Stimulated activated effector memory CD8-positive, alpha-beta T cell treated with anti-CD3 and anti-CD28 coated beads, Interleukin-12 subunit alpha, Interleukin-12 subunit beta, amount 100 ng/mL, for 72 hours (primary cell): ENCODE results near the gene SRGAP1.
"Not testable (repeated sequence)": the region's sequence is repeated elsewhere in the genome, so short reads cannot be mapped to it uniquely, and the experiment has no call there.

Experiments
- ATAC-seq: fragments of 150-1000 bp; cut with Tn5 transposase; 2 replicates; pipeline ENCODE4 v1.10.0; 2021
- DNase-seq, 2 donors: peaks; one replicate each; pipeline ENCODE4 v3.0.0; 2021 to 2022; ENCODE audit warnings: low spot score in 2 of 2
- H3K27ac Mint-ChIP-seq: one replicate; pipeline ENCODE4 v1.8.0; 2022; ENCODE audit warnings: mild to moderate bottlenecking, mixed read lengths
- H3K36me3 Mint-ChIP-seq: one replicate; pipeline ENCODE4 v1.8.0; 2022; ENCODE audit warnings: mild to moderate bottlenecking, mixed read lengths
- H3K4me1 Mint-ChIP-seq: one replicate; pipeline ENCODE4 v1.8.0; 2022; ENCODE audit warnings: mixed read lengths
- H3K4me3 Mint-ChIP-seq: one replicate; pipeline ENCODE4 v1.8.0; 2022; ENCODE audit warnings: mild to moderate bottlenecking, mixed read lengths
- H3K9me3 Mint-ChIP-seq: one replicate; pipeline ENCODE4 v1.8.0; 2022; ENCODE audit warnings: mixed read lengths

Gene SRGAP1

DNA sequence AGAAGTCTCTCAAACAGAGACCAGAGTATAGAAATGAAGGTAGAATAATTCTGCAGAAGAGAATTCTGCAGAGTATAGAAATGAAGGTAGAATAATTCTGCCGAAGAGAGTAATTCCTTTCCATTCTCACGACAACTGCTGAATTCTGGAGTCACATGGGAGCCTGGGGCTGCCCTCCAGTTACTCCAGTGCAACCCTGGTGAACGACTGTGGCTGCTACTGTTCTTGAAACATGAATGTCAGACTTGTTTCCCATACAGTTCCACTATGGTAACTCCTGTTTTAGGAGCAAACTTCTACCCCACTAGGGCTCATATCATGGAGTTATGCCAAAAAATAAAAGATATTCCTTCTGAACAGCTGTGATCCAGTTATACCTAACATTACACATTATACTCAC, 213.2 kb downstream of the SRGAP1 start:
- Mint-ChIP-seq H3K36me3 (no peaks in the 10 kb centered on the region), H3K9me3 (no peaks in the 10 kb centered on the region), H3K4me3 (no peak overlapping the region), H3K4me1 (no peaks in the 10 kb centered on the region), H3K27ac (no peak overlapping the region)
- no peak for DNase-seq
- no peak for ATAC-seq

DNA sequence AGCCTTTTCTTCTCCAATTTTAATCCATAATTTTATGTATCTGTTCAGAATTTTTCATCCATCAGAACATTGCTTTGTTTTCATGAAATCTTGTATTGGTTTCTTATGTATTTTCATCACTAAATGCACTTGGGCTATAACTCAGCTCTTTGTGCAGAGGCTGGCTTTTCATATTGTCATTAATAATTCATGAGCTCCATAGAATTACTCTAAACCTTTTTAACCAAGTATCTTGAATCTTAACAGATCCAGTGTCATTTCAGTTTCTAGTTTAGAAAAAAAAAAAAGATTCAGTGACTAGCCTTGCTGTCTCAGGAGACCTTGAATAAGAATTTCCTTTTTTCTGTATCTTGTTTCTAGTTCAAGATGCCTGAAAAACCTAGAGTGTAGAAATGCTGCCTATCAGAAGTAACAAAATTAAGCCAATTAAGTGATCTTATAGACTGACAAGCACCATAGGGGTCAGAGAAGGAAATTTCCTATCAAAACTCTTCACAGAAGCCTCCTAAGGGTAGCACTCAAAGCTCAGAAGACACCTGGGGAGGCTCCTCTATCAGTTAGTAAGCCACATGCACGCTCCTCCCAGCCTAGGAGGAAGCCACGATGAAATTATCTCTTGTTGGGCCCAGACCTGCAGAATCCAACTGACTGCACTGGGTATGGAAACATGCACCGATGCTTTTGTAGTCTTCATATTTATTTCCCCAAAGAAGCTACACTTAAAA, 214.2 kb downstream of the SRGAP1 start:
- no peak for ATAC-seq
- no peaks in the 10 kb centered on the region for H3K4me1 Mint-ChIP-seq
- H3K9me3 Mint-ChIP-seq: no peaks in the 10 kb centered on the region
- no peak overlapping the region for H3K27ac Mint-ChIP-seq
- DNase-seq: no peak
- no peak overlapping the region for H3K4me3 Mint-ChIP-seq
- H3K36me3 Mint-ChIP-seq: no peaks in the 10 kb centered on the region

DNA sequence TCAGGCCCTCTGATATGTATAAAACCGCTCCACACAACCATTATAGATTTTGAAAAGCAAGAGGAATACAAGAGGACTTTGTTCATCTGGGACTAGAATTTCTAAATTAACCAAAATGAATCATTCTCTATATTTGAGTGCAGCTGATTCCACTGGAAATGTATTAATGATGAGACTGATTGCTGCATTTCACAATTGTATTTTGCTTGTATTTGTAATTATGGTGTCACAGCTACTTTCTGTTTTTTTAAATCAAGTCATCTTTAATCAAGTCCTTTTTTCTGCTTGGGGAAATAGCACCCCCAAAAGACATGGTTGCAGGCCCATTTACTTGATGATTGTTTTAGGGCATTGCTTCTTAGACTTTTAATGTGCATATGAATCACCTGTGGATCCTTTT, 215.2 kb downstream of the SRGAP1 start:
- H3K36me3 Mint-ChIP-seq: no peaks in the 10 kb centered on the region
- ATAC-seq (no peak), DNase-seq (no peak)
- no peak overlapping the region for H3K4me3 Mint-ChIP-seq
- H3K27ac Mint-ChIP-seq: no peak overlapping the region
- no peaks in the 10 kb centered on the region for H3K4me1 Mint-ChIP-seq
- H3K9me3 Mint-ChIP-seq: no peaks in the 10 kb centered on the region

DNA sequence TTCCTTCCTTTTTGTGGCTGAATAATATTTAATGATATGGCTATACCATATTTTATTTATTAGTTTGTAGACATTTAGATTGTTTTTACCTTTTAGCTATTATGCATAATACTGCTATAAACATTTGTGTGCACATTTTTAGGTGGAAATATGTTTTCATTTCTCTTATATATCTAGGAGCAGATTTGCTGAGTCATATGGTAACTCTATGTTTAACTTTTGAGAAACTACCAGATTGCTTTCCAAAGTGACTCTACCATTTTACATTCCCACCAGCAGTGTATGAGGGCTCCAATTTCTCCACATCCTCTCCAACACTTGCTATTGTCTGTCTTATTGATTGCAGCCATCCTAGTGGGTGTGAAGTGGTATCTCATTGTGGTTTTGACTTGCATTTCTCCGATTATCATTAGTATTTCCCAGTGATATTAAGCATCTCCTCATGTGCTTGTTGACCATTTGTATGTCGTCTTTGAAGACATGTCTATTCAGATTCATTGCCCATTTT, 217.4 kb downstream of the SRGAP1 start:
- no peak for ATAC-seq
- Mint-ChIP-seq H3K4me1 (no peaks in the 10 kb centered on the region), H3K9me3 (no peaks in the 10 kb centered on the region), H3K27ac (no peak overlapping the region), H3K36me3 (no peaks in the 10 kb centered on the region), H3K4me3 (no peak overlapping the region)
- DNase-seq: no peak

DNA sequence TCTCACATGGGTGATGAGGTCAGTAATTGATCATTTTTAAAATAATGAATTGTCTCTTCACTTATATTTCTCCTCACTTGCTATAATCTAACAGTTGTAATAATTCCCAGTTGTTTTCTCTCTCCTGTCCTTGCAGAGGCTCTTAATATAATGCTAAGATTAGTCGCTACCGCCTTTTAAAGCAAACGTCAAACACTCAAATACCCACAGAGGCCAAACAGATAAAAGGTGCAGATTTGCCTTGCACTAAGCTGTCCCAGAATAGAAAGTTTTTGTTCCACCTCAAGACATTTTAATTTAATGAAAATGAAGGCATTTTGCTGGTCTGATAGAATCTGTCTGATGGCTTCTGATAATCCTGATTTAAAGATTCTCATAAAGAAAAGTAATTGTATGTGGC, 218.6 kb downstream of the SRGAP1 start:
- Mint-ChIP-seq H3K4me3 (no peak overlapping the region), H3K27ac (no peak overlapping the region), H3K4me1 (no peaks in the 10 kb centered on the region), H3K9me3 (no peaks in the 10 kb centered on the region), H3K36me3 (no peaks in the 10 kb centered on the region)
- DNase-seq (no peak), ATAC-seq (no peak)

DNA sequence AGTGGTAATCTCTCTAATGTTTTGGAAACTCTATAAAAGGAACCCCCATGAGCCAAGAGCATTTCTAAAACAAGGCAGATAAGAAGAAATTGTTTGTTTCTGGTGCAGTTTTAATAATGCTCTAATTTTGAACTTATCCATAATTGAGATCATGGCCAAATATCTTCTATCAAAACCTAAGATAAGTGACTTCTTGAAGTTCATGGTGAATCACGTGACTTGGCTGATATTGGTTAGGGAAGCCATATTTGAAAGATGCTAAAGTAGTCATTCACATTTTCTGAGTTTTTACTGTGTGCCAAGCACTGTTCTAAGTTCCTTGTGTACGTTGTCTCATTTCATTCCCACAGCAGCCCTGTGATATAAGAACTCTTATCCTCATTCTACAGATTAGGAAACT, 219.7 kb downstream of the SRGAP1 start:
- Mint-ChIP-seq H3K9me3 (no peaks in the 10 kb centered on the region), H3K4me3 (no peak overlapping the region), H3K27ac (no peak overlapping the region), H3K4me1 (no peaks in the 10 kb centered on the region), H3K36me3 (no peaks in the 10 kb centered on the region)
- DNase-seq (no peak), ATAC-seq (no peak)

DNA sequence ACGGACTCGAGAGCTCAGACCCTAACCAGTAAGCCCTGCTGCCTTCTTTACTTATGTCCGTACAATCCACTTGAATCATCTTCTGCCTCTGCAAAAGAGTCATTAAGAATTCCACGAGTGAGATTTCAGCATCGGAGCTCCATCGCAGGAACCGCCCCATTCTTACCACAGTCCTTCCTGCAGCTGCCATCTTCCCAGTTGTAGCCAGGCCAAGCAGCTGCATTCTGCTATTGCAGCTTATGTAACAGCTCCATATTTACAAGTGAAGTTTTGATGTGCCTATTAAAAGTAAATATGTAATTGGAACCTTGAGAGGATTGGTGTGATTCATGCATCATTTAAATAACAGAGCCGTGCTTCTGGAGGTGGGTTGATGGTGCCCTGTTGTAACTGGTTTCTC, 220.2 kb downstream of the SRGAP1 start:
- Mint-ChIP-seq H3K36me3 (no peaks in the 10 kb centered on the region), H3K4me3 (no peak overlapping the region), H3K9me3 (no peaks in the 10 kb centered on the region), H3K4me1 (no peaks in the 10 kb centered on the region), H3K27ac (no peak overlapping the region)
- no peak for DNase-seq
- no peak for ATAC-seq

DNA sequence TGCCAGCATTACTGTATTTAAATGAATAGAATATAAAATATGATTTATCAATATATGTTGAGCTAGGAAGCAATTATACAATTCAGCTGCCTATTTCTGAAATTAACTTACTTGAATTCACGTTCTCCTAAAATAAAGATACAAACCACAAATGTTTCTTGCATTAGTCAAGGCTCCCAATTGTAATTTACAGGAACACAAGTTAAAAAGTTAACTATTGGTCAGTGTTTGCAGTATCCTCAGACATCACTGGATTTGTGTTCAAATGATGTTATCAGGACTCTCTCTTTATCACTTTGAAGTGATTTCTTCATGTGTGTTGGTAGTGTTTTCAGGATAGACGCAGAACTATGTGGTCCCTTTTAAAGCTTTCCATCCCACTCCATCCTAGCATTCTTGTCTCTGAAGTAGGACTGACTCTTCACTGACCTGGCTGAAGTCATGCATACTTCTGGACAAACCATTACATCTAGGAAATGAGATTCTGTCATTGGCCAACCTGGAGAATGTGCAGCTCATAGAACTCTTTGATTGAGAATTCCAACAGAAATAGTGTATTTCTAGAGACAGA, 221.5 kb downstream of the SRGAP1 start:
- Mint-ChIP-seq H3K36me3 (no peaks in the 10 kb centered on the region), H3K4me3 (no peak overlapping the region), H3K4me1 (no peaks in the 10 kb centered on the region), H3K27ac (no peak overlapping the region), H3K9me3 (no peaks in the 10 kb centered on the region)
- no peak for ATAC-seq
- no peak for DNase-seq

DNA sequence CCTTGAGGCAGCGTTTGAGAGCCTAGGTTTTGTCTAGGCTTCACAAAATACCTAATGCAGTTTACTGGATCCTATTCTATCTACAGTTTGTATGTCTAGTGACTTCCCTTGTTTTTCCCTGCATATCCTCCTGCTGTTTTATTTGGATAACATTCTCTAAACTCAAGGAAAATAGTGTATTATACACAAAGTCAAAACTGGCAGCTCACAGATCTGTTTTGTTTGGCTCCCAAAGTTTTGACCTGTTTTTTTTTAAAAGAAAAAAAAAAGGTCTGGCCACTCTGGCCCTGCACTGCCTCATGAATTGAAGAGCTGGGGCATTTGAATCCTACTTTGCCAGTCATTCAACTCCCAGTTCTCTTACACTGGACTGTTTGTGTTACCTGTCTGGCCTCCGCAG, 222.3 kb downstream of the SRGAP1 start:
- Mint-ChIP-seq H3K4me3 (no peak overlapping the region), H3K4me1 (no peaks in the 10 kb centered on the region), H3K27ac (no peak overlapping the region), H3K36me3 (no peaks in the 10 kb centered on the region), H3K9me3 (no peaks in the 10 kb centered on the region)
- ATAC-seq (no peak), DNase-seq (no peak)

DNA sequence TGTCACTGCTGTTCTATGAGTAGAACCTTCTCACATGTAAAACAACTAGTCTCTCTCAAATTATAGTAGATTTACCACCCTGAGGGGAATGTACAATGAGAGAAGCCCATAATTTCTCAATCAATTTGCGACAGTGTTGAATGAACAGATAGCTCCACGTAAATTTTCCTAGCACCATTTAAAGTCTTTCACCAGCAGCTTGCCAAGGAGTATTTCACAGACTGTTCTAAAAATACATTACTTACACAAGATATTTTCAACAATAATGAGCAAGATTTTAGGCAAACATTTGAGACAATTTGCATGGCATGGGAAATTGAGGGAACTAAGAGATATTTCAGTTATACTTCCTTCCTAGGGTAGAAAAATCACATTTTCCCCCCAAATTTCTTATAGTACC, 226.0 kb downstream of the SRGAP1 start:
- no peak overlapping the region for H3K27ac Mint-ChIP-seq

DNA sequence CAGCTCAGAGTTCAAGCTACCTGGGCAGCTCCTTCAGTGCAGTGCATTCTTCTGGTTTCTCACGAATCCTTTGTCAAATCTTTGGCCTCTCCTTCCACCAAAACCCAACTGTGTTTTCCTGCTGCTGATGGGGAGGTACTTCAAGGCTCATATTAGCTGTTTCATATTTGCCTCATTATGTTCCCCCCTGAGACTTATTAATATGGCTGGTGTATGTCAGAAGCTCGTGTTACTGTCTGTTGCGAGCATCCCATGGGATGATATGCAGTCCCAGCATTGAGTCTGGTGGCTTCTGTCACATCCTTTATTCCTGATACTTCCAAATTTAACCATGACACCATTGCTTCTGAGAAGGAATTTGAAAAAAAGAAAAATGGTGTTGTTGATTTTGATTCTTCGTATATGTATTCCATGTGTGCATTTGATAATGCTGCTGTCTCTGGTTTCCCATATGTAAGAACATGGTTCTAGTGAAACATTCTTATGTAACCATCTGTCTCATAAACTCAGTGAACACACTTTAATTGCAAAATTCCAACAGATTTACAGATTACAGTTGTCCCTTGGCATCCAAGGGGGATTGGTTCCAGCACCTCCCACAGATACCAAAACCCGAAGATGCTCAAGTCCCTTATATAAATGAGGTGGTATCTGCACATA, 228.5 kb downstream of the SRGAP1 start:
- Mint-ChIP-seq H3K4me1 (no peaks in the 10 kb centered on the region), H3K36me3 (no peaks in the 10 kb centered on the region), H3K27ac (no peak overlapping the region), H3K9me3 (no peaks in the 10 kb centered on the region), H3K4me3 (no peak overlapping the region)
- DNase-seq: no peak
- ATAC-seq: no peak

More for the DNA sequence above, 226.0 kb downstream of the SRGAP1 start:
- Mint-ChIP-seq H3K9me3 (no peaks in the 10 kb centered on the region), H3K4me1 (no peaks in the 10 kb centered on the region), H3K36me3 (no peaks in the 10 kb centered on the region), H3K4me3 (no peak overlapping the region)
- no peak for ATAC-seq
- no peak for DNase-seq

DNA sequence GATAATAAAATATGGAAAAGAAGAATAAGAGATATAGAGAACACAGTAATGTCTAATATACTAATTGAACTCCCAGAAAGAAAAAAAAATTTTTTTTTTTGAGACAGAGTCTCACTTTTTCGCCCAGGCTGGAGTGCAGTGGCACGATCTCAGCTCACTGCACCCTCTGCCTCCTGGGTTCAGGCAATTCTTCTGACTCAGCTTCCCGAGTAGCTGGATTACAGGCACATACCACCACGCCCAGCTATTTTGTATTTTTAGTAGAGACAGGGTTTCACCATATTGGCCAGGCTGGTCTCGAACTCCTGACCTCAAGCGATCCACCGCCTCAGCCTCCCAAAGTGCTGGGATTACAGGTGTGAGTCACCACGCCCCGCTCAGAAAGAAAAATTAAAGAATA, 232.1 kb downstream of the SRGAP1 start:
- not testable (repeated sequence) for H3K27ac Mint-ChIP-seq, H3K4me1 Mint-ChIP-seq, H3K4me3 Mint-ChIP-seq, ATAC-seq, H3K9me3 Mint-ChIP-seq, H3K36me3 Mint-ChIP-seq, DNase-seq

DNA sequence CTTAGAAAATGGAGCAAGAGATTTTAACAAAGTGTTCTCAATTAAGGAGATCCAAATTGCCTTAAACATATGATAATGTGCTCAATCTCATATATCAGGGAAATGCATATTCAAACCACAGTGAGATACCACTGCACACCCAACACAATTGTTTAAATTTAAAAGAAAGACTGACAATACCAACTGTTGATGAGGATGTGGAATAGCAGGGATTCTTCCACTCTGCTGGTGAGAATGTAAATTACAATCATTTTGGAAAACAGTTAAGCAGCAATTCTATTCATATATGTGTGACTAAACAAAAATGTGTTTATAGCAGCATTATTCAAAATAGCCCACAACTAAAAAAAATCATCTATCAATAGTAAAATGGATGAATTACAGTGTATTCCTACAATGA, 233.4 kb downstream of the SRGAP1 start:
- no peak overlapping the region for H3K4me3 Mint-ChIP-seq
- H3K27ac Mint-ChIP-seq: no peak overlapping the region
- DNase-seq (no peak), ATAC-seq (no peak)
- H3K4me1 Mint-ChIP-seq: no peaks in the 10 kb centered on the region
- H3K9me3 Mint-ChIP-seq: no peaks in the 10 kb centered on the region
- no peaks in the 10 kb centered on the region for H3K36me3 Mint-ChIP-seq

DNA sequence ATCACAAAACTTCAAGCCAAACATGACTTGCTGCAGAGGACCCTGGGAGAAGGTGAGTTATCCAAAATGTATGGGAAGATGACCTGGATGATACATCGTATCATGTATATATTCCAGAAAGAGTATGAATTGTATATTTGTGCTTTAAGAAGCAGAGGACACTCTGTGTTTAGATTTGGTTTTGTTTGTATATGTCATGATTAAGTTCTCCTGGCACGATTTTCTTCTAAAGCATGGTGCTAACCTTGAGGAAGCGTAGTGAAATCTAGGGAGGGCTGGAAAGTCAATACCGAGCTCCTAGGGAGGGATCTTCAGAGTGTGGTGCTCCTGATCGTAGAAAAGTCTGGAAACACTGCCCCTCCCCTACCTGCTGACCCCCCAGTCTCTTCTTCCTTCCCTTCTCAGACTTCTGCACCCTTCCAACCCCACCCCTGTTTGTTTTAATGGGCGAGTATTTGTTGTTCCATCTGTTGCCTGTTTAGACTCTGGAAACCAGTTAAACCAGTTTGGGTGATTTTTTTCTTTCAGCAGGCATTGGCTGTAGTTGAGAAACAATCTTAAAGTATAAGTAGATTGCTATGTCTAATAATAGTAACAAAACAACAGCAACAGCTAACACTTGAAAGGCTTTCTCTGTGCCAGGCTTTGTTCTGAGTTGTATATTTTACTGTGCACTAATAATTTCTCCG, 236.0 kb downstream of the SRGAP1 start:
- Mint-ChIP-seq H3K9me3 (no peaks in the 10 kb centered on the region), H3K27ac (no peak overlapping the region), H3K4me3 (no peak overlapping the region), H3K4me1 (no peaks in the 10 kb centered on the region), H3K36me3 (no peaks in the 10 kb centered on the region)
- no peak for DNase-seq
- no peak for ATAC-seq

DNA sequence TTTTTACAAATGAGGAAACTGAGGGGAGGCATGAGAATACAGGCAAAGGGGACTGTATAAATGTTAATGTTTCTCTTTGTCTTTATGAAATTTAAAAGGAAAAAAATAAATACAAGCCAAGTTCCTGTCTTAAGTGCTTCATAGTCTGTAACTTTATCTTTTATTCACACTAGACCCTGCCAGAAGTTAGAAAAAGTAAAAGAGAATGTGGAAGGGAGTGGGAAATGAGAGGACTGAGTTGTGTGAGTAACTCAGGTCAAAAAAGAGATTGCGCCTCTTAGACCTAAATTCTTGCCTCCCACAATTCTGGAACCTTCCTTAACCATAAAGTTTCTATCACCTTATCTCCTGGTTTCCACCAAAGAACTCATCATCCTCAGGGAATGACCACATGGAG, 236.5 kb downstream of the SRGAP1 start:
- ATAC-seq: no peak
- H3K4me3 Mint-ChIP-seq: no peak overlapping the region
- no peaks in the 10 kb centered on the region for H3K9me3 Mint-ChIP-seq
- no peaks in the 10 kb centered on the region for H3K36me3 Mint-ChIP-seq
- H3K4me1 Mint-ChIP-seq: no peaks in the 10 kb centered on the region
- H3K27ac Mint-ChIP-seq: no peak overlapping the region
- DNase-seq: no peak

DNA sequence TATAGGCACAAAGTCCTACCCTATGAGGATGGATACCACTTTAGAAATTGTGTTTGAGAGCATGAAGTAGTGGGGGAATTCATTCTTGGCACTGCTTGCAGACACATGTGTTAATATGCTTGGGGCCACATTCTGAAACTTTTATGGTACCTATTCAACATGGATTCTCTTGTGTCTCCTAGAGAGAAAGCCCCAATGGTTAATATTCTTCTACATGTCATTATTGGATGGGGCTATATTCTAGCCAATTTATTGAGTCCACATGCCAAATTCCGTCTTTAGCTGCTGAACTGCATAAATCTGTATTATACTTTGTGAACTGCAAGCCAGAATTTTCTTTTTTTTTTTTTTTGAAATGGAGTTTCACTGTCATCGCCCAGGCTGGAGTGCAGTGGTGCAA, 237.6 kb downstream of the SRGAP1 start:
- Mint-ChIP-seq H3K4me3 (no peak overlapping the region), H3K36me3 (no peaks in the 10 kb centered on the region)

More for the DNA sequence above, 237.6 kb downstream of the SRGAP1 start:
- Mint-ChIP-seq H3K4me1 (no peaks in the 10 kb centered on the region), H3K27ac (no peak overlapping the region), H3K9me3 (no peaks in the 10 kb centered on the region)
- ATAC-seq: no peak
- no peak for DNase-seq
